Neural cell (in vitro differentiated cells): ENCODE data around the gene WDR20. TPM values are rescaled to one million over a fixed set of nuclear protein-coding genes. Genes with fewer than 3 reads are reported as not detected.

ENCODE experiments used
- H2AFZ ChIP-seq: fragments of 200-600, 300-800 bp; sonication (generic), shearing (Covaris generic); 2 replicates; pipeline ENCODE4 v1.6.0; 2014; ENCODE audit warnings: low read depth, mild to moderate bottlenecking, antibody characterized with exemption, low read length, moderate library complexity
- H3F3A ChIP-seq: fragments of 200-600 bp; shearing (Covaris generic); 2 replicates; pipeline ENCODE4 v1.6.1; 2016; ENCODE audit warnings: mild to moderate bottlenecking, moderate library complexity, mixed read lengths, antibody characterized with exemption, low read length; ENCODE audit not compliant: insufficient read depth, poor library complexity, severe bottlenecking
- H3K27ac ChIP-seq: fragments of 200-600, 300-800 bp; sonication (generic), shearing (Covaris generic); 2 replicates; pipeline ENCODE4 v1.5.1; 2014; ENCODE audit warnings: mild to moderate bottlenecking, low read length, moderate library complexity
- H3K27me3 ChIP-seq: fragments of 300-800, 200-600 bp; sonication (generic), shearing (Covaris generic); 2 replicates; pipeline ENCODE4 v1.6.0; 2014; ENCODE audit warnings: mild to moderate bottlenecking, low read depth, low read length, moderate library complexity; ENCODE audit not compliant: insufficient read depth
- H3K36me3 ChIP-seq: fragments of 300-800, 200-600 bp; sonication (generic), shearing (Covaris generic); 2 replicates; pipeline ENCODE4 v1.5.1; 2014; ENCODE audit warnings: mild to moderate bottlenecking, antibody characterized with exemption, low read length, moderate library complexity; ENCODE audit not compliant: insufficient read depth
- H3K4me2 ChIP-seq: fragments of 300-800, 200-600 bp; sonication (generic), shearing (Covaris generic); 2 replicates; pipeline ENCODE4 v1.6.0; 2014; ENCODE audit warnings: mild to moderate bottlenecking, low read length
- H3K4me3 ChIP-seq: fragments of 300-800, 200-600 bp; sonication (generic), shearing (Covaris generic); 2 replicates; pipeline ENCODE4 v1.5.1; 2014; ENCODE audit warnings: mild to moderate bottlenecking, low read length, moderate library complexity
- H3K79me2 ChIP-seq: fragments of 200-600 bp; shearing (Covaris generic); replicated peaks from 2 replicates; pipeline ENCODE4 v1.6.0; 2014; ENCODE audit warnings: mild to moderate bottlenecking, low read length, moderate library complexity; ENCODE audit not compliant: insufficient read depth
- H3K9ac ChIP-seq: fragments of 300-800, 200-600 bp; sonication (generic), shearing (Covaris generic); 2 replicates; pipeline ENCODE4 v1.6.1; 2016; ENCODE audit warnings: mild to moderate bottlenecking, low read length, mixed read lengths
- H3K9me2 ChIP-seq: fragments of 200-600 bp; shearing (Covaris generic); 2 replicates; pipeline ENCODE4 v1.6.1; 2016; ENCODE audit warnings: mild to moderate bottlenecking, low read length, mixed read lengths; ENCODE audit not compliant: insufficient read depth
- H3K9me3 ChIP-seq: fragments of 200-600, 300-800 bp; sonication (generic), shearing (Covaris generic); 2 replicates; pipeline ENCODE4 v1.6.1; 2016; ENCODE audit warnings: mild to moderate bottlenecking, mixed run types, low read length, moderate library complexity, mixed read lengths
- H4K20me1 ChIP-seq: fragments of 200-600 bp; shearing (Covaris generic); 2 replicates; pipeline ENCODE4 v1.6.1; 2016; ENCODE audit warnings: mild to moderate bottlenecking, mixed run types; ENCODE audit not compliant: insufficient read depth
- EP300 ChIP-seq: fragments of 450-650 bp; conservative IDR thresholded peaks from 2 replicates; pipeline ENCODE4 v1.6.1; 2014; ENCODE audit warnings: antibody characterized with exemption, mild to moderate bottlenecking, moderate library complexity; ENCODE audit not compliant: poor library complexity, severe bottlenecking
- EZH2 ChIP-seq: fragments of 200-600, 300-800 bp; shearing (Covaris generic), sonication (generic); IDR thresholded peaks from 2 replicates; pipeline ENCODE4 v1.6.1; 2014; ENCODE audit warnings: antibody characterized with exemption, low read length, borderline replicate concordance, mild to moderate bottlenecking; ENCODE audit not compliant: insufficient read depth, poor library complexity, severe bottlenecking
- MXI1 ChIP-seq: fragments of 450-650 bp; conservative IDR thresholded peaks from 2 replicates; pipeline ENCODE4 v1.6.1; 2014; ENCODE audit warnings: antibody characterized with exemption, mild to moderate bottlenecking; ENCODE audit not compliant: poor library complexity, severe bottlenecking
- POLR2AphosphoS5 ChIP-seq: IDR thresholded peaks from 2 replicates; pipeline ENCODE4 v1.6.1; 2012
- RAD21 ChIP-seq: fragments of 450-650 bp; conservative IDR thresholded peaks from 2 replicates; pipeline ENCODE4 v1.6.1; 2014; ENCODE audit warnings: antibody characterized with exemption, mild to moderate bottlenecking, moderate library complexity
- SMC3 ChIP-seq: fragments of 450-650 bp; conservative IDR thresholded peaks from 2 replicates; pipeline ENCODE4 v1.6.1; 2014; ENCODE audit warnings: antibody characterized with exemption, mild to moderate bottlenecking, moderate library complexity; ENCODE audit not compliant: poor library complexity
- TAF1 ChIP-seq: IDR thresholded peaks from 2 replicates; pipeline ENCODE4 v1.6.1; 2012; ENCODE audit warnings: low read depth
- polyA plus RNA-seq: library from polyadenylated mRNA; depleted of rRNA; stranded (reverse); fragments of >200 nt; gene quantifications from 2 replicates; pipeline ENCODE4 v1.2.3, GENCODE V29; 2014
- TF ChIP-seq, protein P1 (sequence below): IDR thresholded peaks from 2 replicates; pipeline ENCODE4 v1.6.1; 2012; ENCODE audit warnings: borderline replicate concordance
- TF ChIP-seq, protein P2 (sequence below): fragments of 450-650 bp; IDR thresholded peaks from 2 replicates; pipeline ENCODE4 v1.5.1; 2014; ENCODE audit warnings: antibody characterized with exemption, mild to moderate bottlenecking, moderate library complexity; ENCODE audit not compliant: poor library complexity, severe bottlenecking

WDR20 gene
- polyA plus RNA-seq, 1 donor from 2014 or later, result 28.6 TPM

DNA sequence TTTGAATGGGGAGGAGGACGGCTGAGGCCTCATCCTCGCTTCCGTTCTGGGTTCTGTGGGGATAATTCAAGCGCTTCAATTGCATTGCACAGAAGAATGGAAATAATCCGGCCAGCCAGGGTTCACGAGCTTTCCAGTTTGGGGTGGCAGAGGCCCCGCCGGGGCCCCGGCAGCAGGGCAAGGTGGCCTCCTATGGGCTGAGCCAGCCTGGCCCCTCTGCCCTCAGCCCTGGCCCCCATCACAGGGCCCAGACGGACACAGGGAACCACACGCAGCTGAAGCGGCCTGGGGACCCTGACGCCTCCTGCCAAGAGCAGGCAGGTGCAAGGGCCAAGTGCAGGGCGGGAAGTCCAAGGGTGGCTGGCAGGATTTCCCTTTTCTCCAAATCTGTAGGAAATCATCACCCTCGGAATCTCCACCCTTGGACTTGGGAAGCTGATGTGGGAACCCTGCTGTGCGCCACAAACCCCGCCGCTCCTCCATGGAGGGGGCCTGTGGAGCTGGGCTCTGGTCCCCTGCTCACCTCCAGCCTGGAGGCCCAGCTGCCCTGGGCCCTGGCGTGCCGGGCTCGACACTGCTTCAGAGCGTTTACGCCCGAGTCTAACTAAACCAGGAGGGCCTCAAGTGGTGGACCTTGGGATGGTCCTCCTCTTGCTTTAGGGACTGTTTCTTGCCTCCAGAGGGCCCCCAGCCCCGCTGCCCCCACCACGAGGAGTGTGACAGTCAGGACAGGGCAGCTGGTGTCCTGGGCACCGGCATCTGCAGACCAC, 86.8 kb downstream of the WDR20 start:
- Histone ChIP-seq H3F3A (no peaks in the 10 kb centered on the region), H3K4me3 (no peak overlapping the region), H3K9me3 (no peaks in the 10 kb centered on the region), H3K9ac (no peak overlapping the region), H4K20me1 (no peaks in the 10 kb centered on the region), H3K79me2 (no peaks in the 10 kb centered on the region), H3K9me2 (no peaks in the 10 kb centered on the region), H3K27me3 (no peaks in the 10 kb centered on the region), H2AFZ (no peak overlapping the region), H3K36me3 (no peaks in the 10 kb centered on the region), H3K27ac (no peak overlapping the region), H3K4me2 (no peak overlapping the region)
- no peak for TF ChIP-seq EP300
- TF ChIP-seq RAD21, result no peak
- no peak for TF ChIP-seq MXI1
- TF ChIP-seq, protein P1, sequence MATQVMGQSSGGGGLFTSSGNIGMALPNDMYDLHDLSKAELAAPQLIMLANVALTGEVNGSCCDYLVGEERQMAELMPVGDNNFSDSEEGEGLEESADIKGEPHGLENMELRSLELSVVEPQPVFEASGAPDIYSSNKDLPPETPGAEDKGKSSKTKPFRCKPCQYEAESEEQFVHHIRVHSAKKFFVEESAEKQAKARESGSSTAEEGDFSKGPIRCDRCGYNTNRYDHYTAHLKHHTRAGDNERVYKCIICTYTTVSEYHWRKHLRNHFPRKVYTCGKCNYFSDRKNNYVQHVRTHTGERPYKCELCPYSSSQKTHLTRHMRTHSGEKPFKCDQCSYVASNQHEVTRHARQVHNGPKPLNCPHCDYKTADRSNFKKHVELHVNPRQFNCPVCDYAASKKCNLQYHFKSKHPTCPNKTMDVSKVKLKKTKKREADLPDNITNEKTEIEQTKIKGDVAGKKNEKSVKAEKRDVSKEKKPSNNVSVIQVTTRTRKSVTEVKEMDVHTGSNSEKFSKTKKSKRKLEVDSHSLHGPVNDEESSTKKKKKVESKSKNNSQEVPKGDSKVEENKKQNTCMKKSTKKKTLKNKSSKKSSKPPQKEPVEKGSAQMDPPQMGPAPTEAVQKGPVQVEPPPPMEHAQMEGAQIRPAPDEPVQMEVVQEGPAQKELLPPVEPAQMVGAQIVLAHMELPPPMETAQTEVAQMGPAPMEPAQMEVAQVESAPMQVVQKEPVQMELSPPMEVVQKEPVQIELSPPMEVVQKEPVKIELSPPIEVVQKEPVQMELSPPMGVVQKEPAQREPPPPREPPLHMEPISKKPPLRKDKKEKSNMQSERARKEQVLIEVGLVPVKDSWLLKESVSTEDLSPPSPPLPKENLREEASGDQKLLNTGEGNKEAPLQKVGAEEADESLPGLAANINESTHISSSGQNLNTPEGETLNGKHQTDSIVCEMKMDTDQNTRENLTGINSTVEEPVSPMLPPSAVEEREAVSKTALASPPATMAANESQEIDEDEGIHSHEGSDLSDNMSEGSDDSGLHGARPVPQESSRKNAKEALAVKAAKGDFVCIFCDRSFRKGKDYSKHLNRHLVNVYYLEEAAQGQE, result no peak
- TF ChIP-seq EZH2, result no peak
- no peak for TF ChIP-seq TAF1
- TF ChIP-seq, protein P2, sequence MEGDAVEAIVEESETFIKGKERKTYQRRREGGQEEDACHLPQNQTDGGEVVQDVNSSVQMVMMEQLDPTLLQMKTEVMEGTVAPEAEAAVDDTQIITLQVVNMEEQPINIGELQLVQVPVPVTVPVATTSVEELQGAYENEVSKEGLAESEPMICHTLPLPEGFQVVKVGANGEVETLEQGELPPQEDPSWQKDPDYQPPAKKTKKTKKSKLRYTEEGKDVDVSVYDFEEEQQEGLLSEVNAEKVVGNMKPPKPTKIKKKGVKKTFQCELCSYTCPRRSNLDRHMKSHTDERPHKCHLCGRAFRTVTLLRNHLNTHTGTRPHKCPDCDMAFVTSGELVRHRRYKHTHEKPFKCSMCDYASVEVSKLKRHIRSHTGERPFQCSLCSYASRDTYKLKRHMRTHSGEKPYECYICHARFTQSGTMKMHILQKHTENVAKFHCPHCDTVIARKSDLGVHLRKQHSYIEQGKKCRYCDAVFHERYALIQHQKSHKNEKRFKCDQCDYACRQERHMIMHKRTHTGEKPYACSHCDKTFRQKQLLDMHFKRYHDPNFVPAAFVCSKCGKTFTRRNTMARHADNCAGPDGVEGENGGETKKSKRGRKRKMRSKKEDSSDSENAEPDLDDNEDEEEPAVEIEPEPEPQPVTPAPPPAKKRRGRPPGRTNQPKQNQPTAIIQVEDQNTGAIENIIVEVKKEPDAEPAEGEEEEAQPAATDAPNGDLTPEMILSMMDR, result no peak
- no peak for TF ChIP-seq POLR2AphosphoS5

DNA sequence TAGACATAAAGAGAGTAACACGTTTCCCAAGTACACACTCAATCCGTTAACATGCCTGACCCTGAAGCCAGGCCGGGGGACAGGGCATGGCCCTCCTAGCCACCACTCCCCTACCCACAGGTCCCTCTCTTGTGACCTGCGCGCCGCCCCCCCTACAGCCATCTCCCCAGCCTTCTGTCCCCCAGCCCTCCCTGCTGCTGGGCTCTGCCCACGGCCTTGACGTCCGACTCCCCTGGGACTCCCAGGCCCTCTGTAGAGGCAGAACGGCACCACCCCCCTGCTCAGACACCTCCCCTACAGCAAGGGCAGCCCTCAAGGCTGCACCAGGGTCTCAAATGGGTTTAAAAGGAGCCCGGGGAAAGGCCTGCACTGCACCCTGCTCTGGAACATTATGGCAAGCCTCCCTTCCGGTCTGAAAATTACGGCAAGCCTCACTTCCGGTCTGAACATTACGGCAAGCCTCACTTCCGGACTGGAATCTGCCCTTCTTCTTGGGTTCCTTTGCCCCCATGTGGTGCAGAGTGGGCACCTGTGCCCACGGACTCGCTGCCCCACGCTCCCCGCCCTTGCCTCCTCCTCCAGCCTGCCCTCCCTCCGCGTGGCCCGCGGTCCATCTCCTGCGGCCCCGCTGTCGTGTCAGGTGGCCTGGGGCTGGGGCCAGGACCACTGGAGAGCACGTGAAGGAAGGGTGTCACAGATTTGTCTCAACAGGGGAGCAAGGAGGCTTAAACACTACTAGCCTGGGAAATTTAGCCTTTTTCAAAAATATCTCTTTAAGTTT, 87.7 kb downstream of the WDR20 start:
- Histone ChIP-seq H3K4me2 (no peak overlapping the region), H3K36me3 (no peaks in the 10 kb centered on the region), H3K27me3 (no peaks in the 10 kb centered on the region), H3K9ac (no peak overlapping the region), H3K9me2 (no peaks in the 10 kb centered on the region), H3K9me3 (no peaks in the 10 kb centered on the region), H2AFZ (no peak overlapping the region), H3F3A (no peaks in the 10 kb centered on the region), H4K20me1 (no peaks in the 10 kb centered on the region), H3K4me3 (no peak overlapping the region), H3K27ac (no peak overlapping the region), H3K79me2 (no peaks in the 10 kb centered on the region)
- no peak for TF ChIP-seq RAD21
- TF ChIP-seq, protein P2, result no peak
- no peak for TF ChIP-seq SMC3
- TF ChIP-seq POLR2AphosphoS5, result no peak
- TF ChIP-seq, protein P1, result no peak
- TF ChIP-seq TAF1, result no peak
- TF ChIP-seq MXI1, result no peak
- TF ChIP-seq EP300, result no peak
- TF ChIP-seq EZH2, result no peak
